Tibial nerve (tissue), 3 donors: ENCODE measurements around the gene UBE2E2.

Experiments
- CTCF ChIP-seq, 5 experiments: fragments of 200-600 bp in 3 of 5; fragments of 450-650 bp in 2 of 5; sonication (generic) in 3 of 5; IDR thresholded peaks; one replicate each; pipeline ENCODE4 v1.5.1; 2016 to 2019; ENCODE audit warnings: antibody characterized with exemption in 5 of 5, mild to moderate bottlenecking in 3 of 5, moderate library complexity in 2 of 5
- POLR2A ChIP-seq, 2 donors: fragments of 450-650 bp; IDR thresholded peaks; one replicate each; pipeline ENCODE4 v1.6.1; 2017; ENCODE audit warnings: antibody characterized with exemption in 2 of 2, mild to moderate bottlenecking in 2 of 2, moderate library complexity in 2 of 2

GRCh38 chr3:23452408-23452807, 249.3 kb downstream of the UBE2E2 start:
- TF ChIP-seq CTCF (IDR thresholded peaks at IDR 0.05): no peak
- no peak for TF ChIP-seq POLR2A (IDR thresholded peaks at IDR 0.05)
